GM21723 (cell line): ENCODE results near the gene OCIAD1.
"Not testable (repeated sequence)": the region's sequence is repeated elsewhere in the genome, so short reads cannot be mapped to it uniquely, and the experiment has no call there.

Experiments used
- ATAC-seq: cut with Tn5 transposase; IDR thresholded peaks from one replicate; pipeline ENCODE4 v1.9.1; 2021; ENCODE audit warnings: mild to moderate bottlenecking, moderate library complexity; ENCODE audit not compliant: unreplicated experiment

OCIAD1 gene

DNA sequence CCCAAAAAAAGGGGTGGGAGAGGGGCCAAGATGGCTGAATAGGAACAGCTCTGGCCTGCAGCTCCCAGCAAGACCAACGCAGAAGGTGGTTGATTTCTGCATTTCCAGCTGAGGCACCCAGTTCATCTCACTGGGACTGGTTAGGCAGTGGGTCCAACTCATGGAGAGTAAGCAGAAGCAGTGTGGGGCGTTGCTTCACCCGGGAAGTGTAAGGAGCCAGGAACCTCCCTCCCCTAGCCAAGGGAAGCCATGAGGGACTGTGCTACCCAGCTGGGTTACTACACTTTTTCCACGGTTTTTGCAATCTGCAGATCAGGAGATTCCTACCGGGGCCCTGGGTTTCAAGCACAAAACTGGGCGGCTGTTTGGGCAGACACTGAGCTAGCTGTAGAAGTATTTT is 13.9 kb upstream of the OCIAD1 start:
- no peak for ATAC-seq

DNA sequence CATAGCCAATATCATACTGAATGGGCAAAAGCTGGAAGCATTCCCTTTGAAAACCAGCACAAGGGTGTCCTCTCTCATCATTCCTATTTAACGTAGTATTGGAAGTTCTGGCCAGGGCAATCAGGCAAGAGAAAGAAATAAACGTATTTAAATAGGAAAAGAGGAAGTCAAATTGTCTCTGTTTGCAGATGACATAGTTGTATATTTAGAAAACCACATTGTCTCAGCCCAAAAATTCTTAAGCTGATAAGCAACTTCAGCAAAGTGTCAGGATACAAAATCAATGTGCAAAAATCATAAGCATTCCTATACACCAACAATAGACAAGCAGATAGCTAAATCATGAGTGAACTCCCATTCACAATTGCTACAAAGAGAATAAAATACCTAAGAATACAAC is 9.5 kb upstream of the OCIAD1 start:
- not testable (repeated sequence) for ATAC-seq

DNA sequence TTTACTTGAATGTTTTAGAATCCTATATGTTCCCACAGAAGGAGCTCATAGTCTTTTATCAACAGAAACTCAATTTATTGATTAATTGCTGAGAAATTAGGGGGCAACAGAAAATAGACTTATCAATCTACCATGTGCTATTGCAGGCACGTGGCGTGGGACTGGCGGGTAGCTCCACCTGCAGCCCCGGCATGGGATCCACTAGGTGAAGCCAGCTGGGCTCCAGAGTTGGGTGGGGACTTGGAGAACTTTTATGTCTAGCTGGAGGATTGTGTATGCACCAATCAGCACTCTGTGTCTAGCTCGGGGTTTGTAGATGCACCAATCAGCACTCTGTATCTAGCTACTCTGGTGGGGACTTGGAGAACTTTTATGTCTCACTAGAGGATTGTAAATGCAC is 3.3 kb upstream of the OCIAD1 start:
- ATAC-seq = no peak

DNA sequence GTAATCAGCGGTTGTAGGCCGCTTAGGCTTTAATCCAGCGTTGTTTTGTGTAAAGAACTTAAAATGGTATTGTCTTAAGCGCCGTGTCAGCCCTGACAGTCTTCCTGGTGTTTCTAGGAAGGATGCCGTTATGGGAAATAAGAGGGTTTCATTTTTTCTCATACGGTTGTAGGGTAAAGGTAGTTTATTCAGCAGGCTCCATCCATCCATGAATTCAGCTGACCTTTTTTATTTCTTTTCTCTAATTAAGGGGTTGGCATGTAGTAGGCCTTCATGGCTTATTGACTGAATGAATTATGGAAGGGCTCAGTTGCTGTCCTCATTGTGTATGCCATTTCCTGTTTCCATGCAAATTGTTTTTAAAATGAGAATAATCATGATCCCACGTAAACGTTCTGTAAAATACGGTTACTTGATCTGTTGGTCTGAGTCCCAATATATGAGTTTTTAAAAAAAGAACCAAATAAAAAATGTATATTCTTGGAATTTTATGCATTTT is 693 bp downstream of the OCIAD1 start:
- ATAC-seq = no peak

DNA sequence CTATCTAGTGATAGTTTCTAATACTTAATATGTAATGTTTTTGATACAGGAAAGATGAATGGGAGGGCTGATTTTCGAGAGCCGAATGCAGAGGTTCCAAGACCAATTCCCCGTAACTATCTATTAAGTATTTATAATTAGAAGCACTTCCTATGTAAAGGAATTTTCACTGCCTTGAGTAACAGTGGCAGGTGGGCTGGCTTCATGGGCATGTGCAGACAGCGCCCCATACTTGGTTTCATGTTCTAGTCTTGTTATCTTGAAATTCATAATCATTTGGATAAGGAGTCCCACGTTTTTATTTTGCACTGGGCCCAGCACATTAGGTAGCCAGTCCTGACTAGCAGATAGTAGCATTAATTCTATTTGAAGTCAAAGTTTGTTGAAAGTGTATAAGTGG is 1.7 kb downstream of the OCIAD1 start:
- no peak for ATAC-seq

DNA sequence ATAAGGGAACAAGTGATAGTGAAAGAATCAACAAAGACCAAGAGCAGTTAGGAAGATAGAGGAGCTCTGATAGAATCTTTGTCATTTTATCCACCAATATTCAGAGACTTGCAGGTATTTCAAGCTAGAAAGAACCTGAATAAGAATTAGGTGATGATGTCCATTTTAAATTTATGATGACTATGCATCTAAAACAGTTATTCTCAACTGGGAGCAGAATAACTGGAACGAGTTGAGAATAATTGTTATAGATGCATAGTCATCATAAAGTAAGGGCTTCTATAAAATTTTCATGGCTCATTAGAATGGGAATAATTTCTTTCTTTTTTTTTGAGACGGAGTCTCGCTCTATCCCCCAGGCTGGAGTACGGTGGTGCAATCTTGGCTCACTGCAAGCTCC is 5.8 kb downstream of the OCIAD1 start:
- no peak for ATAC-seq

DNA sequence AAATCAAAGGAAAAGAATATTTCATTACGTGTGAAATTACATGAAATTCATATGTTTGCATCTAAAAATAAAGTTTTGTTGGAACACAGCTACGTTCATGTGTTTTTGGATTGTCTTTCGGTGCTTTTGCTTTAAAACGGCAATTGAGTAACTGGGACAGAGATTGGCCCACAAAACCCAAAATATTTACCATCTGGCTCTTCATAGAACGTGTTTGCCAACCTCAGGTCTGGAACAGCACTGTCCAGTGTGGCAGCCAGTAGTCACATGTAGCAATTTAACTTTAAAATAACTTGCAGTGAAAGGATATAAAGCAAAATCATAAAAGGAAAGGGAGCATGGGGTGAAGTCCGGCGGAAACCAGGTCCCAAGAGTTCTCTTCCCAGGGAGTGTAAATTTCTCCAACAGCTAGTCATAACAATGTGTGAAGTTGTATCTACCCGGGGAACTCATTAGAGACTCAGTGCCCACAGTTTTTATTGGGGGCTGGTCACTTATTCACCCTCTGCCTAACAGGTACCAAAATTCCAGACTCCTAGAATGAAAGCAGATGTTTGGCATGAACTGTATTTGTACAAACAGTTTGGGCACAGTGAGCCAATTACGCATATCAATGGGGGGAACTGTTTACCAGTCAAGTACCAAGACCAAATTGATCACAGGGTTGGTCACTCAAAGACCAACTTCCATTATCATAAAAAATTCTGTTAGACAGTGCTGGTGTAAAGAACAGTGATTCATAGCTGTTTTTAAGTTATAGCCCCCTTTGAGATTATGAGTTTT is 10.3 kb downstream of the OCIAD1 start:
- ATAC-seq = no peak

DNA sequence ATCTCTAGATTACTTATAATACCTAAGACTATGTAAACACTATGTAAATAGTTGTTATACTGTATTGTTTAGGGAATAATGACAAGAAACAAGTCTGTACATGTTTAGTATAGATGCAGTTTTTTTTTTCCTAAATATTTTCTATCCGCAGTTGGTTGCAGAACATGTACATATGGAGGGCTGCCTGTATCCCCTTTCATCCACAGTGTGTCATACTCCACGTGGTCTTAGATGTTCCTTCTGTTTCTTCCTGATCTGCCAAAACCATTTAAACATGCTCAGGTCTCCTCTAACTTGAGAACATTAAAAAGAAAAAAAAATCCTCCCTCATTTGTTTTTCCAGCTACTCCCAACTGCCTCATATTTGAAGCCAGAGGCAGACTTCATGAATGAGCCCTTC is 14.0 kb downstream of the OCIAD1 start:
- ATAC-seq = no peak

DNA sequence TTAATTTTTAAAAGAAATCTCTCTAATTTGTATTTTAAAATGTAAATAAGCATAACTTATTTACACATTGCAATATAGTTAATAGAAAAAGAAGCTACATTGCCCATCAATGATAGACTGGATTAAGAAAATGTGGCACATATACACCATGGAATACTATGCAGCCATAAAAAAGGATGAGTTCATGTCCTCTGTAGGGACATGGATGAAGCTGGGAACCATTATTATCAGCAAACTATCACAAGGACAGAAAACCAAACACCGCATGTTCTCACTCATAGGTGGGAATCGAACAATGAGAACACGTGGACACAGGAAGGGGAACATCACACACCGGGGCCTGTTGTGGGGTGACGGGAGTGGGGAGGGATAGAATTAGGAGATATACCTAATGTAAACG is 17.9 kb downstream of the OCIAD1 start:
- not testable (repeated sequence) for ATAC-seq

DNA sequence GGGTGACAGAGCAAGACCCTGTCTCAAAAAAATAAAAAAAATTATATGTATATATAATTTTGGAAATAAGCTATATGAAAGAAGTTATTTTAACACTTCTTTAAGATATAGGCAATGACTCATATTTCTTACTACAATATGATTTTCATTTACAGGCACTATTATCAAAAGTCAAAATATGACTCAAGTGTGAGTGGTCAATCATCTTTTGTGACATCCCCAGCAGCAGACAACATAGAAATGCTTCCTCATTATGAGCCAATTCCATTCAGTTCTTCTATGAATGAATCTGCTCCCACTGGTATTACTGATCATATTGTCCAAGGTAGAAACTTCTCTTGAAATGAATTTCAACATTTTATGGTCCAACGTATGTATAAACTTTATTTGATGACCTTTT is 20.8 kb downstream of the OCIAD1 start:
- no peak for ATAC-seq

DNA sequence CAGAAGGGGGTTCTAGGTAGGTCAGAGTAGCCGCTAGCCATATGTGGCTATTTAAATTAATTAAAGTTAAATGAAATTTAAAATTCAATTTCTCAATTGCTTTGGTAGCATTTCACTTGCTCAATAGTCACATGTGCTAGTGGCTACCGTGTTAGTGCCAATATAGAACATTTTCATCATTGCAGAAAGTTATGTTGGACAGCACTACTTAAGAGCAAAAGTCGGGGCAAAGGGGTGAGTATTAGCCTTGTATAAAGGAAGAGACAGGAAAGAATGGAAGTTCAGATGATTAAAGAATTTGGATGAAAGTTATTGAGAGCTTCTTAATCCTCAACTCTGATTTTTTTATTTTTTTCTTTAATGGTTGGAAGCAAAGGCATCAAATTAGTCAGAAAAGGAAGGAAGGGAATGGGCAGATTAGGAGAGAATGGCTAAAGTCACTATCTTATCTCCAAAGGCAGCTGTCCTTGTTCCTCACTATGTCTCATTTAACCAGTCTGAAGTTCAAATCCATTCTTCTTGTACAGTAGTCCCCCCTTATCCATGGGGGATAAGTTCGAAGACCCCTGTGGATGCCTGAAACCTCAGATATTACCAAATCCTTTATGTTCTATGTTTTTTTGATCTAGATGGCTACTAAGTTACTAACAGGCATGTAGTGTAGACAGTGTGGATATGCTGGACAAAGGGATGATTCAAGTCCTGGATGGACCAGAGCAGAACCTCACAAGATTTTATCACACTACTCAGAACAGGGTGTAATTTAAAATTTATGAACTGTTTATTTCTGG is 22.9 kb downstream of the OCIAD1 start:
- ATAC-seq = no peak

DNA sequence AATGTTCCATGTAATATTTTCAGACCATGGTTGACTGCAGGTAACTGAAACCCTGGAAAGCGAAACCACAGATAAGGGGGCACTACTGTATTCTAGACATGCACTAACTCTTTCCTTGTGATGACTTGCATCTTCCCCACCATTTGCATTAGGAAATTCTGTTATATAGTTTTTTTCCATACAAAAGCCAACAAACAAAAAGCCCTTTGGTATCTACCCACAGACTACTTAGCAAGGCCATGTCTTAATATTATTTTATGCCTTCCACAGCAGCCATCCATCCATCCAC is 23.5 kb downstream of the OCIAD1 start:
- ATAC-seq = no peak

DNA sequence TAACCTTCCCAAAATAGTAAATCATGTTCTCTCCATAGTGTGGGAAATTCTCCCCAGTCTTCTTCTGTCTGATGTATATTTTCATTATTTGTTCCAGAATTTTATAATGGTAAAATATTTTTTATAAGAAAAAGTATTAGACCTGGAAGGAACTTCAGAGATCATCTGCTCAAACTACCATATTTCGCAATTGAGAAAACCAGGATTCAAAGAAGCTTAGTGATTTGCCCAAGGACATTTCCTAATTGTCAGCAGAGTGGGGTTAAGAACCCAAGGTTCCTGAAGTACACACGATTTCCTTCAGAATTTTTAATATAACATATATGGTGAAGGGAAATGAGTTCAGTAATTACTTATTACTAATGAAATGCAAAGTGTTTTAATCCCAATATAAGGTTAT is 24.1 kb downstream of the OCIAD1 start:
- no peak for ATAC-seq

DNA sequence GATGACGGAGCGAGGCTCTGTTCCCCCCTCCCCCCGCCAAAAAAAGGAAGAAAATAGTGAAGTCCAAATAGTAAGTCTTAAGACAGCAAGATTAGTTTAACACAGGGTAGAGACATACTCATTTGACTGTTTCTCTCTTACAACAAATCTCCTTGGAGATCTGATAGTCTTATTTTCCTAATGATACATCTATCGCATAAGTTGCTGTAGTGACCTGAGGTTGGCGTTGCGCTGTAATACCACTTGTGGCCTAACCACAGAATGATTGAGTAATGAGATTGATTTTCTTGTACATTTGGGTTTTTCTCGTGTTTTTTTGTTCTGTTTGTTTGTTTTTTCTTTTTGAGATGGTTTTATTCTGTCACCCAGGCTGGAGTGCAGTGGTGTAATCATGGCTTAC is 27.2 kb downstream of the OCIAD1 start:
- no peak for ATAC-seq

DNA sequence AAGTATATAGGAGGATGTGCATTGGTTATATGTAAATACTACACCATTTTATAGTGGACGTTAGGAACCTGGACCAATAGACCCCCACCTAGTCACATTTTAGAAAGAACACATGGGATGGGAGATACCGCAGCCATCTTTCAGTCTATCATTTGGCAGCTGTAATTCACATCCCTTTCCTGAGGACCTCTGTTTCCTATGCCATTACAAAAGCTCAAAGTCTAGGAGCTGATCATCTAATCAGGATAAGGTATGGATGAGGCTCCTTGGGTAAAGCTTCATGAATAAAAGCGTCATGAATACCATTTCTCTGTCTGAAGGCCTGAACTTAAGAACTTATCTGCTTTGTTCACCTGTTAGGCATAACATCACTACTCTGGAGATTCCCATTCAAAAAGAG is 31.1 kb downstream of the OCIAD1 start:
- ATAC-seq = no peak

DNA sequence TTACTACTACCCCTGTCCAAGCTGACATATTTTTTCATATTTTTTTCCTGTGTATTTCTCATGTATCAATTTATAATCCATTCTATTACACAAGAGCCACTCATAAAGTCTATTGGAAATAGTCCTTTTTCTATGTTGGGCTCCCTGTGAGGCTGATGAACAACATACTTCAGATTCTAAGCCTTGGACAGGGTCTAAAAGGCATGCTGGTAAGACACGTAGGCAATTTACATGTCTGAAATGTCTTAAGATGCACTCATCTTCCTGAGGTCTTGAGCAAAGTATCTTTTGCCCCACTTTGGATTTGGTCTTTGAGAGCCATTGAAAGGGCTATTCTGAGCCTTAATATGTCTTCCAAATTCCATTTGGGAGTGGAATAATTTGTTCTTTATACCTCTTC is 31.8 kb downstream of the OCIAD1 start:
- ATAC-seq = no peak

DNA sequence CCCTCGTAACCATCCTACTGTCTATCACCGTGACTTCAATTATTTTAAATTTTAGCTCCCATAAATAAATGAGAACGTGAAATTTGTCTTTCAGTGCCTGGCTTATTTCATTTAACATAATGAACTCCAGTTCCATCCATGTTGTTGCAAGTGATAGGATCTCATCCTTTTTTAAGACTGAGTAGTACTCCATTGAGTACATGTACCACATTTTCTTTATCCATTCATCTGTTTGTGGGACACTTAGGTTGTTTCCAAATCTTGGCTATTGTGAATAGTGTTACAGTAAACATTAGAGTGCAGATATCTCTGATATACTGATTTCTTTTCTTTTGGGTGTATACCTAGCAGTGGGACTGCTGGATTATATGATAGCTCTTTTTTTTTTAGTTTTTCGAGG is 32.8 kb downstream of the OCIAD1 start:
- ATAC-seq = no peak

DNA sequence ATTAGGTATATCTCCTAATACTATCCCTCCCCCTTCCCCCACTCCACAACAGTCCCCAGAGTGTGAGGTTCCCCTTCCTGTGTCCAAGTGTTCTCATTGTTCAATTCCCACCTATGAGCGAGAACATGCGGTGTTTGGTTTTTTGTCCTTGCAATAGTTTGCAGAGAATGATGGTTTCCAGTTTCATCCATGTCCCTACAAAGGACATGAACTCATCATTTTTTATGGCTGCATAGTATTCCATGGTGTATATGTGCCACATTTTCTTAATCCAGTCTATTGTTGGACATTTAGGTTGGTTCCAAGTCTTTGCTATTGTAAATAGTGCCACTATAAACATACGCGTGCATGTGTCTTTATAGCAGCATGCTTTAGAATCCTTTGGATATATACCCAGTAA is 33.8 kb downstream of the OCIAD1 start:
- not testable (repeated sequence) for ATAC-seq

DNA sequence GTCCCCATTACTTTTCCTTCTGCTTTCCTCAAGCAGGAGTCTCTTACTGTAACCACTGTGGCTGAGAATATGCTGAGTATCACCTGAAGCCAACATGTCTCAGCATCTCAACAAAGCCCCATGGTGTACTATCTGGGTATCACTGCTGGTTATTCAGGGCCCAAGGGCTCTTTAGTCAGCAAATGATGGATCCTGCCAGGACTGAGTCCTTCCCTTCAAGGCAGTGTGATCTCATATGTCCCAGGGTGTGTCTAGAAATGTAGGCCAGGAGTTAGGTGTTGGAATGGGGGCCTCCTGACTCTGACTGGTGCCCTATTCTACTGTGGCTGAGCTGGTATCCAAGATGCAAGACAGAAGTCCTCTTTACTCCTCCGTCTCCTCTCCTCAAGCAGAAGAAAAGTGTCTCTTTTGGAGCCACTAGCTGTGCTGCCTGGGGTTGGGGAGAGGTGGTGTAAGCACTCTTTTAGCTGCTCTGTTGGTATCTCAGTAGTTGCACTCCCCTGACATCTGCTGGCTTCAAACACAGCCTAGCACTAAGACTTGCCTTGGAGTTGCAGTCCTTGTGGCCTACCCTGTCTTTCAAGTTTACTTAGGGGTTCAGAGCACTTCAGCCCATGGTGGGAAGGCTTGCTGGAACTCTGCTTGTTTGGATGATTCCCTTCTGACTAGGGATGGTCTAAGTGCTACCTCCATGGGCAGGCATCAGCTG is 47.1 kb downstream of the OCIAD1 start:
- ATAC-seq = no peak

DNA sequence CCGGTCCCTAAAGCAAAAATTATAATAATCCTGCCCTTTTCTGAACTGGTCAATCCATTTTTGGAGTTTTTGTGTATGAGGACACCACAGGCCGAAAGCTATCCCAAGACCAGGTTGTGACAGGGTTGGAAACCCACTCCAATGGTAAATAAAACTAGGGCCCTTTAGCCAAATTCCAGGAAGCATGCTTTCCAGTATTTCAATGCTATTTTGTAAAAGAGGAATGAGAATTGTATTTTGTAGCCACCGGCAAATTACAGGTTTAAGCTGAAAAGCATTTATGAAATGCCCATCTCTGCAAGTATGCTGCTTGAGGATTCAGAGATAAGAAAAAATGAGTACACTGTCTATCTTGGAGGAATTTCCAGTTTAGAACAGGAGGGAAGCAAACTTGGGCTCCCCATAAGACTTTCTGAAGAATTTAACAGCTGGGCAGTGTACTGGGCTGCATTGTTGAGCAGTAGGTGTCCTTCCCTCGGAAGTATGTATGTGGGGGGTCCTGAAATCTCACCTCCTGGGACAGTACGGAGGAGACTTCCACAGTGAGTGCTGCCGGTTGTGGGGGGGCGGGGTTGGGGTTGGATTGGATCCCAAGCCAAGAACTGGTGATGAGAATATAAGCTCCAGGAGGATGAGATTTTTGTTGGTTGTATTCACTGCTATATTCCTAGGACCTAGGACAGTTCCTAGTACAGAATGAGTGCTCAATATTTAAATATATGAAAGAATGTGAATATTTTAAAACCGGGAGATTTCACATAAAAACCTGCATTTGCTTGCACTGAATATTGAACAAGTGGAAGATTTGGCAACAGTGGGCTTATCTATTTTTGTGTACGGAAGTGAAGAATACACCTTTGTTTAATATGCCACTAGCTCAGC is 48.9 kb downstream of the OCIAD1 start:
- no peak for ATAC-seq

DNA sequence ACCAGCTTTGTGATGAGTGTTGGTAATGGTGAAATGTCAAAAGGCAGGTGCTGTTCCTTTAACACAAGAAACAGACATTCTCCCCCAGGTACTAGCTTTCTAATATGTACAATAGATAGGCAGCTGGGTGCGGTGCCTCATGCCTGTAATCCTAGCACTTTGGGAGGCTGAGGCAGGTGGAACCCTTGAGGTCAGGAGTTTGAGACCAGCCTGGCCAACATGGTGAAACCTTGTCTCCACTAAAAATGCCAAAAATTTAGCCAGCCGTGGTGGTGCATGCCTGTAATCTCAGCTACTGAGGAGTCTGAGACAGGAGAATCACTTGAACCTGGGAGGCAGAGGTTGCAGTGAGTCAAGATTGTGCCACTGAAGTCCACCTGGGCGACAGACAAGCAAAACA is 50.8 kb downstream of the OCIAD1 start:
- not testable (repeated sequence) for ATAC-seq
